ENCODE measurements around the gene HCN2. TPM values are rescaled to one million over a fixed set of nuclear protein-coding genes. Genes with fewer than 3 reads are reported as not detected.

Gene HCN2
- total and polyA plus RNA-seq, 2 of the 8 experiments (the other 6 are each of a cell fraction or from before 2014, with no cell fraction given) = 1.0 to 4.0 TPM

DNA sequence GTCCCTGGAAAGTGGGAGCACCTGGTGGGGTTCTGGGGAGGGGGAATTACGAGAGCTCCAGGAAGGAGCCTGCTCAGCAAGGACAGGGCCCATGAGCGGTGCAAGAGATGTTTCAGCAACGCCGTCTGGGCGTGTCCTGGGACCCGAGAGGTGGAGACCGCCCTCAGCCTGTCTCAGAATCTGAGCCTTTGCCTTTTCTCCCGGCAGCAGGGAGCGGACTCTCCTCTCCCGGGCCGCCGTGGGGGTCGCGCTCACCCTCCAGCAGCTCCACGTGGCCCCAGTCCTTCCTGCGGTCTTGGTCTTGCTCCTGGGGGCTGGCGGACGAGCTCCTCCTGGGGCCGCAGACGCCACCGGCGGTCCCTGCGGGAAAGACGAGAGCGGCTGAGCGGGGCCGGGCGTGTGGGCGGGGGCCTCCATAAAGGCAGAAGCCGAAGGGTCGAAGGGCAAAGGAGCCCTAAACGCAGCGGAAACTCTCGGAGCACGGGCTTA lies 42.9 kb downstream of the HCN2 start:
- 6% methylated on average over 25 of the region's 35 CpGs; no CpG with 5 or more reads in 1 of the 2 experiments for WGBS, 2 experiments (ENCODE audit: extremely low coverage in 1 of 2, insufficient coverage in 1 of 2, insufficient read length in 1 of 2, insufficient replicate concordance in 2 of 2, low coverage in 1 of 2, low lambda C conversion rate in 2 of 2, missing lambda C conversion rate in 1 of 2)
- CTCF ChIA-PET (ENCODE audit: partially characterized antibody) = interaction anchor here (0.8 kb wide), 1 partner anchor 48 kb away, joined by 3 read pairs; no protein-coding TSS in a partner anchor

More for the DNA sequence above, 42.9 kb downstream of the HCN2 start:
- no peak overlapping the region for H2AK5ac ChIP-seq (ENCODE audit: low read depth, low read length)
- POLR2A ChIA-PET (ENCODE audit: partially characterized antibody) = interaction anchor here (0.7 to 3.2 kb wide), 13 partner anchors 8 to 179 kb away, joined by 3 to 11 read pairs (median 4); partner anchors contain the start of gene BSG
- H3K27me3 ChIP-seq (replicated peaks in 1 of 4; ENCODE audit: control insufficient read depth in 3 of 4, extremely low read depth in 1 of 4, insufficient read depth in 3 of 4, low read length in 3 of 4) = peaks cover 0 to 8% (median under 1%) of the 10 kb centered on the region in 4 experiments; a peak in 2 of 7 replicates
- FAIRE-seq (no peak), DNase-seq (ENCODE audit: low read depth in 1 of 2, low spot score in 2 of 2) (peak in 1 of 2 experiments; percentile 73)
- H2BK5ac ChIP-seq (ENCODE audit: low read depth, low read length) = no peak overlapping the region; the same call in 1 of the 2 replicates
- peak overlapping the region; percentile 88 to 99 (median 97) for H3K4me3 ChIP-seq (ENCODE audit: extremely low read depth in 1 of 4, insufficient read depth in 2 of 4, low read depth in 3 of 4, low read length in 4 of 4)
- H3K56ac ChIP-seq (replicated peaks; ENCODE audit: insufficient read length, low read depth, low read length) = no peak overlapping the region
- no peak overlapping the region for H2BK12ac ChIP-seq (ENCODE audit: low read depth, low read length)
- H3K4me1 ChIP-seq (replicated peaks in 1 of 4; ENCODE audit: control insufficient read depth in 3 of 4, insufficient read depth in 4 of 4, low read length in 3 of 4) = peaks cover 0 to 8% (median 3%) of the 10 kb centered on the region in 4 experiments; a peak in 4 of 7 replicates
- no peaks in the 10 kb centered on the region for H3K9me3 ChIP-seq (ENCODE audit: insufficient read depth in 2 of 2, low read depth in 1 of 2, low read length in 1 of 2)
- H3K79me2 ChIP-seq (ENCODE audit: control insufficient read depth in 1 of 2, insufficient read depth in 2 of 2, low read length in 2 of 2) = peaks cover 0 to 18% of the 10 kb centered on the region in 2 experiments; a peak in 1 of 4 replicates
- H3K36me3 ChIP-seq (ENCODE audit: control insufficient read depth in 2 of 4, insufficient read depth in 4 of 4, low read length in 3 of 4) = peaks cover 0 to 8% (median 2%) of the 10 kb centered on the region in 4 experiments; a peak in 5 of 8 replicates
- H3K9ac ChIP-seq (replicated peaks in 1 of 4; ENCODE audit: extremely low read depth in 1 of 4, low read depth in 3 of 4, low read length in 3 of 4) = peak overlapping the region; percentile 35 to 67 (median 64); a peak in 6 of 7 replicates
- H3K23me2 ChIP-seq (ENCODE audit: low read depth, low read length) = peaks cover 8% of the 10 kb centered on the region
- peak overlapping the region; percentile 65 for H4K91ac ChIP-seq (replicated peaks; ENCODE audit: insufficient read length, low read length)
- H2BK20ac ChIP-seq (ENCODE audit: low read length) = no peak overlapping the region
- peaks cover 4 to 5% of the 10 kb centered on the region in 2 experiments for H4K20me1 ChIP-seq (replicated peaks in 1 of 2; ENCODE audit: control insufficient read depth in 1 of 2, insufficient read depth in 2 of 2, low read length in 2 of 2)
- TF ChIP-seq, protein P1, sequence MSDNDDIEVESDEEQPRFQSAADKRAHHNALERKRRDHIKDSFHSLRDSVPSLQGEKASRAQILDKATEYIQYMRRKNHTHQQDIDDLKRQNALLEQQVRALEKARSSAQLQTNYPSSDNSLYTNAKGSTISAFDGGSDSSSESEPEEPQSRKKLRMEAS (IDR thresholded peaks at IDR 0.05) = peak; percentile 52
- TF ChIP-seq RXRA (IDR thresholded peaks at IDR 0.05; ENCODE audit: insufficient read depth, low read depth, low read length) (no peak), RBBP5 (IDR thresholded peaks at IDR 0.05; ENCODE audit: borderline replicate concordance, low read depth, low read length) (no peak), CEBPB (IDR thresholded peaks at IDR 0.05; ENCODE audit: low read depth, low read length) (no peak), TAF1 (IDR thresholded peaks at IDR 0.05; ENCODE audit: low read depth, low read length) (peak; percentile 41), BCL11A (IDR thresholded peaks at IDR 0.05; ENCODE audit: low read depth in 2 of 2, low read length in 2 of 2) (no peak), BACH1 (IDR thresholded peaks at IDR 0.05; ENCODE audit: low read length) (no peak)
- TF ChIP-seq, protein P2, sequence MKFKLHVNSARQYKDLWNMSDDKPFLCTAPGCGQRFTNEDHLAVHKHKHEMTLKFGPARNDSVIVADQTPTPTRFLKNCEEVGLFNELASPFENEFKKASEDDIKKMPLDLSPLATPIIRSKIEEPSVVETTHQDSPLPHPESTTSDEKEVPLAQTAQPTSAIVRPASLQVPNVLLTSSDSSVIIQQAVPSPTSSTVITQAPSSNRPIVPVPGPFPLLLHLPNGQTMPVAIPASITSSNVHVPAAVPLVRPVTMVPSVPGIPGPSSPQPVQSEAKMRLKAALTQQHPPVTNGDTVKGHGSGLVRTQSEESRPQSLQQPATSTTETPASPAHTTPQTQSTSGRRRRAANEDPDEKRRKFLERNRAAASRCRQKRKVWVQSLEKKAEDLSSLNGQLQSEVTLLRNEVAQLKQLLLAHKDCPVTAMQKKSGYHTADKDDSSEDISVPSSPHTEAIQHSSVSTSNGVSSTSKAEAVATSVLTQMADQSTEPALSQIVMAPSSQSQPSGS (IDR thresholded peaks at IDR 0.05; ENCODE audit: low read length) = no peak
- no peak overlapping the region for H3K18ac ChIP-seq (ENCODE audit: extremely low read depth, low read length)
- peak overlapping the region; percentile 78 to 82 for H3K4me2 ChIP-seq (ENCODE audit: insufficient read depth in 1 of 2, low read depth in 2 of 2, low read length in 2 of 2)
- H4K8ac ChIP-seq (ENCODE audit: extremely low read depth, insufficient read depth, low read length) = peak overlapping the region; percentile 57; the same call in 1 of the 2 replicates
- no peak overlapping the region for H3K4ac ChIP-seq (replicated peaks; ENCODE audit: insufficient read length, low read depth, low read length)
- no peak overlapping the region for H3K14ac ChIP-seq (ENCODE audit: insufficient read length)
- no peak overlapping the region for H3K23ac ChIP-seq (ENCODE audit: insufficient read length)
- 0 out of 2 replicates have a peak overlapping the region, but pooled peaks have one; percentile 69 for H2AFZ ChIP-seq (ENCODE audit: low read length)
- peaks cover 9% of the 10 kb centered on the region for H3K79me1 ChIP-seq (ENCODE audit: low read depth, low read length)
- H4K5ac ChIP-seq (ENCODE audit: insufficient read length, low read depth, low read length) = no peak overlapping the region
- peak overlapping the region; percentile 62; the same call in 1 of the 2 replicates for H3K27ac ChIP-seq (ENCODE audit: low read depth, low read length)
- no peak overlapping the region for H2BK15ac ChIP-seq (ENCODE audit: low read length)
- no peak overlapping the region for H2BK120ac ChIP-seq (replicated peaks; ENCODE audit: low read depth, low read length)
